ENCODE measurements around the gene TRMT61B. TPM values are rescaled to one million over a fixed set of nuclear protein-coding genes. Genes with fewer than 3 reads are reported as not detected.
A peak's percentile ranks its signal among the peaks of the same experiment; 100 is the strongest.

TRMT61B gene
- total and polyA plus RNA-seq, 7 donors = 8.7 to 21.7 (median 11.9) TPM

- Histone ChIP-seq H3K9me3 (no peaks in the 10 kb centered on the region), H3K27me3 (ENCODE audit: insufficient read depth in 3 of 3, low read length in 2 of 3) (no peaks in the 10 kb centered on the region), H3K4me1 (no peaks in the 10 kb centered on the region), H3K27ac (no peak overlapping the region), H3K4me3 (no peak overlapping the region), H3K36me3 (ENCODE audit: insufficient read depth in 1 of 2, low read depth in 1 of 2) (no peaks in the 10 kb centered on the region)
- no peak for ATAC-seq
- DNase-seq = no peak
- intact Hi-C loops (cut with DNase I) = loop anchor here (5.0 to 10.0 kb wide), 3 partner anchors 122 to 370 kb away; no protein-coding TSS in a partner anchor
- TF ChIP-seq CTCF (IDR thresholded peaks at IDR 0.05) = no peak
Measured at GRCh38 chr2:28824870-28825269, 45.2 kb downstream of the TRMT61B start.

- intact Hi-C loops (cut with DNase I) = loop anchor here (5.0 to 10.0 kb wide), 3 partner anchors 123 to 371 kb away; no protein-coding TSS in a partner anchor
- ATAC-seq = no peak
- WGBS, 3 donors = 95 to 96% (median 96%) methylated on average over 2 of the region's 2 CpGs
Measured at GRCh38 chr2:28824207-28824606, 45.9 kb downstream of the TRMT61B start.

GRCh38 chr2:28822036-28822435 lies 48.1 kb downstream of the TRMT61B start:
- Histone ChIP-seq H3K4me3 (no peak overlapping the region), H3K9me3 (no peaks in the 10 kb centered on the region), H3K27me3 (ENCODE audit: insufficient read depth in 3 of 3, low read length in 2 of 3) (no peaks in the 10 kb centered on the region), H3K36me3 (ENCODE audit: insufficient read depth in 1 of 2, low read depth in 1 of 2) (no peaks in the 10 kb centered on the region), H3K27ac (no peak overlapping the region), H3K4me1 (no peaks in the 10 kb centered on the region)
- intact Hi-C loops (cut with DNase I) = loop anchor here (5.0 to 10.0 kb wide), 3 partner anchors 125 to 373 kb away; no protein-coding TSS in a partner anchor
- TF ChIP-seq CTCF (IDR thresholded peaks at IDR 0.05) = no peak
- ATAC-seq (no peak), DNase-seq (no peak)

More at GRCh38 chr2:28824207-28824606, 45.9 kb downstream of the TRMT61B start:
- Histone ChIP-seq H3K9me3 (no peaks in the 10 kb centered on the region), H3K4me1 (no peaks in the 10 kb centered on the region), H3K27ac (no peak overlapping the region), H3K36me3 (ENCODE audit: insufficient read depth in 1 of 2, low read depth in 1 of 2) (no peaks in the 10 kb centered on the region), H3K4me3 (no peak overlapping the region), H3K27me3 (ENCODE audit: insufficient read depth in 3 of 3, low read length in 2 of 3) (no peaks in the 10 kb centered on the region)
- DNase-seq = no peak
- no peak for TF ChIP-seq CTCF (IDR thresholded peaks at IDR 0.05)

- peak; percentile 64 to 92 (median 88) for ATAC-seq
- no peaks in the 10 kb centered on the region for H3K9me3 ChIP-seq
- no peaks in the 10 kb centered on the region for H3K27me3 ChIP-seq (ENCODE audit: insufficient read depth in 3 of 3, low read length in 2 of 3)
- H3K4me1 ChIP-seq = no peaks in the 10 kb centered on the region
- H3K4me3 ChIP-seq = no peak overlapping the region
- 4 to 8% (median 6%) methylated on average over 8 of the region's 8 CpGs for WGBS, 3 donors
- no peak overlapping the region for H3K27ac ChIP-seq
- intact Hi-C loops (cut with DNase I) = loop anchor here (2.0 to 10.0 kb wide), 4 partner anchors 126 to 375 kb away; no protein-coding TSS in a partner anchor
- TF ChIP-seq CTCF (IDR thresholded peaks at IDR 0.05) = peak; percentile 70
- no peaks in the 10 kb centered on the region for H3K36me3 ChIP-seq (ENCODE audit: insufficient read depth in 1 of 2, low read depth in 1 of 2)
- no peak for DNase-seq
Measured at GRCh38 chr2:28821295-28821958, 48.7 kb downstream of the TRMT61B start.

- intact Hi-C loops (cut with DNase I) = no loop called here
Measured at GRCh38 chr2:28818053-28818452, 52.1 kb downstream of the TRMT61B start.

More at GRCh38 chr2:28818053-28818452, 52.1 kb downstream of the TRMT61B start:
- Histone ChIP-seq H3K27me3 (ENCODE audit: insufficient read depth in 3 of 3, low read length in 2 of 3) (no peaks in the 10 kb centered on the region), H3K4me1 (no peaks in the 10 kb centered on the region), H3K9me3 (no peaks in the 10 kb centered on the region), H3K4me3 (no peak overlapping the region), H3K36me3 (ENCODE audit: insufficient read depth in 1 of 2, low read depth in 1 of 2) (no peaks in the 10 kb centered on the region), H3K27ac (no peak overlapping the region)
- TF ChIP-seq CTCF (IDR thresholded peaks at IDR 0.05) = no peak
- DNase-seq (no peak), ATAC-seq (no peak)
- 92 to 95% (median 93%) methylated on average over 3 of the region's 3 CpGs for WGBS, 3 donors

Data from psoas muscle (tissue), 8 donors.